RWPE2 (cell line): ENCODE measurements around the gene ENOX2.
A peak's percentile ranks its signal among the peaks of the same experiment; 100 is the strongest.

Source experiments
- ATAC-seq: fragments of 200-7000 bp; cut with Tn5 transposase; 3 replicates; pipeline ENCODE4 v1.9.1; 2021; ENCODE audit warnings: low read depth
- DNase-seq: peaks from one replicate; pipeline ENCODE4 v3.0.0-alpha.2; 2020; ENCODE audit warnings: low spot score
- H3K27ac ChIP-seq: fragments of 450-650 bp; 2 replicates; pipeline ENCODE4 v1.5.1; 2017; ENCODE audit warnings: mild to moderate bottlenecking; ENCODE audit not compliant: poor library complexity, severe bottlenecking
- H3K27me3 ChIP-seq: fragments of 250-450 bp; sonication (Bioruptor Pico); 2 replicates; pipeline ENCODE4 v1.5.1; 2021; ENCODE audit warnings: mild to moderate bottlenecking, moderate library complexity; ENCODE audit not compliant: insufficient read depth, poor library complexity, severe bottlenecking
- H3K36me3 ChIP-seq: fragments of 250-450 bp; sonication (Bioruptor Pico); 2 replicates; pipeline ENCODE4 v1.5.1; 2020; ENCODE audit warnings: low read depth, mild to moderate bottlenecking, moderate library complexity
- H3K4me1 ChIP-seq: fragments of 250-450 bp; sonication (Bioruptor Pico); 2 replicates; pipeline ENCODE4 v1.5.1; 2021; ENCODE audit warnings: mild to moderate bottlenecking, moderate library complexity; ENCODE audit not compliant: insufficient read depth, poor library complexity, severe bottlenecking
- H3K4me3 ChIP-seq: fragments of 250-450 bp; sonication (Bioruptor Pico); 2 replicates; pipeline ENCODE4 v1.5.1; 2021; ENCODE audit warnings: mild to moderate bottlenecking, moderate library complexity; ENCODE audit not compliant: severe bottlenecking
- H3K9me3 ChIP-seq: fragments of 250-450 bp; sonication (Bioruptor Pico); 2 replicates; pipeline ENCODE4 v1.5.1; 2021; ENCODE audit warnings: mild to moderate bottlenecking, moderate library complexity; ENCODE audit not compliant: severe bottlenecking
- TF ChIP-seq, protein P1 (sequence below): fragments of 450-650 bp; IDR thresholded peaks from one replicate; pipeline ENCODE4 v1.5.1; 2017; ENCODE audit warnings: mild to moderate bottlenecking, moderate library complexity; ENCODE audit not compliant: poor library complexity, severe bottlenecking

Gene ENOX2

GRCh38 chrX:130810561-130810960 lies 92.4 kb downstream of the ENOX2 start:
- H3K4me3 ChIP-seq: no peak overlapping the region
- DNase-seq (no peak), ATAC-seq (no peak)
- no peaks in the 10 kb centered on the region for H3K27me3 ChIP-seq
- no peaks in the 10 kb centered on the region for H3K9me3 ChIP-seq
- TF ChIP-seq, protein P1, sequence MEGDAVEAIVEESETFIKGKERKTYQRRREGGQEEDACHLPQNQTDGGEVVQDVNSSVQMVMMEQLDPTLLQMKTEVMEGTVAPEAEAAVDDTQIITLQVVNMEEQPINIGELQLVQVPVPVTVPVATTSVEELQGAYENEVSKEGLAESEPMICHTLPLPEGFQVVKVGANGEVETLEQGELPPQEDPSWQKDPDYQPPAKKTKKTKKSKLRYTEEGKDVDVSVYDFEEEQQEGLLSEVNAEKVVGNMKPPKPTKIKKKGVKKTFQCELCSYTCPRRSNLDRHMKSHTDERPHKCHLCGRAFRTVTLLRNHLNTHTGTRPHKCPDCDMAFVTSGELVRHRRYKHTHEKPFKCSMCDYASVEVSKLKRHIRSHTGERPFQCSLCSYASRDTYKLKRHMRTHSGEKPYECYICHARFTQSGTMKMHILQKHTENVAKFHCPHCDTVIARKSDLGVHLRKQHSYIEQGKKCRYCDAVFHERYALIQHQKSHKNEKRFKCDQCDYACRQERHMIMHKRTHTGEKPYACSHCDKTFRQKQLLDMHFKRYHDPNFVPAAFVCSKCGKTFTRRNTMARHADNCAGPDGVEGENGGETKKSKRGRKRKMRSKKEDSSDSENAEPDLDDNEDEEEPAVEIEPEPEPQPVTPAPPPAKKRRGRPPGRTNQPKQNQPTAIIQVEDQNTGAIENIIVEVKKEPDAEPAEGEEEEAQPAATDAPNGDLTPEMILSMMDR: no peak
- no peak overlapping the region for H3K27ac ChIP-seq
- peaks cover 3% of the 10 kb centered on the region for H3K4me1 ChIP-seq
- H3K36me3 ChIP-seq: no peaks in the 10 kb centered on the region

GRCh38 chrX:130805903-130806302 lies 97.1 kb downstream of the ENOX2 start:
- ATAC-seq (peak; percentile 89), DNase-seq (no peak)
- Histone ChIP-seq H3K27me3 (no peaks in the 10 kb centered on the region), H3K36me3 (no peaks in the 10 kb centered on the region), H3K4me1 (peaks cover 3% of the 10 kb centered on the region), H3K27ac (no peak overlapping the region), H3K9me3 (no peaks in the 10 kb centered on the region), H3K4me3 (no peak overlapping the region)
- TF ChIP-seq, protein P1: no peak

- ATAC-seq (no peak), DNase-seq (no peak)
- Histone ChIP-seq H3K36me3 (no peaks in the 10 kb centered on the region), H3K9me3 (no peaks in the 10 kb centered on the region), H3K27me3 (no peaks in the 10 kb centered on the region), H3K27ac (no peak overlapping the region), H3K4me3 (no peak overlapping the region), H3K4me1 (peaks cover 3% of the 10 kb centered on the region)
- TF ChIP-seq, protein P1: no peak
These were observed 99.5 kb downstream of the ENOX2 start for GRCh38 chrX:130803537-130803936.

DNA sequence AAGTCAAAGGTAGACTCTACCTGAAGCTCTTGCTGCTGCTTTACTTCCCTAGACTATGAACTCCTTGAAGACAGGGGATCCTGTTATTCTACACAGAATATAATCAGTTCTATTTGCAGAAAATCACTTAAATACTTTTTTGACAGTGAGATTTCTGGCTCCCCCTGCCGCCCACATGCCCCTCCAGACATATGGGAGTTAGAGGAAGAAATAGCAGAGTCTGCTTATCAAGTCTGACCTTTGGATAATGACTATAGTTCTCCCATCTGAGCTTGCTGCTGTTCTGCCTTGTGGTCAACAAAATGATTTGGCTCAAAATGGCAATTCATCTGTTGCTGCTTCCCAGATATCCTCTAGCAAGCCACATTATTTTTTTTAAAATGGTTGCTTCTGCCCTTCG lies 101.1 kb downstream of the ENOX2 start:
- ATAC-seq: no peak
- no peaks in the 10 kb centered on the region for H3K27me3 ChIP-seq

DNA sequence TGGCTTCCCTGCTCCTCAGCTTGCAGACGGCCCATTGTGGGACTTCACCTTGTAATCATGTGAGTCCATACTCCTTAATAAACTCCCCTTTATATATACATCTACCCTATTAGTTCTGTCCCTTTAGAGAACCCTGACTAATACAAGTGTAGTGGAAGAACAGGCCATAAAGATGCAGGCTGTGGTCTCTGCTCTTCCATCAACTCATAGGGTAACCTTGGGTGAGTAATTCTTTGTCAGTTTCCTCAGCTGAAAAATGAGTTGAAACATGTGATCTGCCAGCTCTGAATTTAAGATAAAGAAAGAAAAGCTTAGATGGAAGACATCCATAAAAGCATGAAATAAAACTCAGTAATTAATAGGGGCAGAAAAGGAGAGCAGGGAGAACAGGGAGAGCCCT lies 103.6 kb downstream of the ENOX2 start:
- TF ChIP-seq, protein P1: no peak
- Histone ChIP-seq H3K27ac (no peak overlapping the region), H3K36me3 (no peaks in the 10 kb centered on the region), H3K9me3 (no peaks in the 10 kb centered on the region), H3K27me3 (no peaks in the 10 kb centered on the region), H3K4me1 (no peaks in the 10 kb centered on the region), H3K4me3 (no peak overlapping the region)
- no peak for DNase-seq
- ATAC-seq: no peak

More for the DNA sequence above, 101.1 kb downstream of the ENOX2 start:
- H3K4me3 ChIP-seq: no peak overlapping the region
- no peaks in the 10 kb centered on the region for H3K9me3 ChIP-seq
- TF ChIP-seq, protein P1: no peak
- H3K36me3 ChIP-seq: no peaks in the 10 kb centered on the region
- no peak overlapping the region for H3K27ac ChIP-seq
- DNase-seq: no peak
- peaks cover 3% of the 10 kb centered on the region for H3K4me1 ChIP-seq
